GM21528 (cell line): ENCODE measurements around the gene TUBB2B.
"Not testable (repeated sequence)": the region's sequence is repeated elsewhere in the genome, so short reads cannot be mapped to it uniquely, and the experiment has no call there.

Experiments
- ATAC-seq: cut with Tn5 transposase; IDR thresholded peaks from one replicate; pipeline ENCODE4 v1.9.1; 2021; ENCODE audit warnings: mild to moderate bottlenecking, moderate library complexity; ENCODE audit not compliant: unreplicated experiment, low FRiP score

The TUBB2B gene

DNA sequence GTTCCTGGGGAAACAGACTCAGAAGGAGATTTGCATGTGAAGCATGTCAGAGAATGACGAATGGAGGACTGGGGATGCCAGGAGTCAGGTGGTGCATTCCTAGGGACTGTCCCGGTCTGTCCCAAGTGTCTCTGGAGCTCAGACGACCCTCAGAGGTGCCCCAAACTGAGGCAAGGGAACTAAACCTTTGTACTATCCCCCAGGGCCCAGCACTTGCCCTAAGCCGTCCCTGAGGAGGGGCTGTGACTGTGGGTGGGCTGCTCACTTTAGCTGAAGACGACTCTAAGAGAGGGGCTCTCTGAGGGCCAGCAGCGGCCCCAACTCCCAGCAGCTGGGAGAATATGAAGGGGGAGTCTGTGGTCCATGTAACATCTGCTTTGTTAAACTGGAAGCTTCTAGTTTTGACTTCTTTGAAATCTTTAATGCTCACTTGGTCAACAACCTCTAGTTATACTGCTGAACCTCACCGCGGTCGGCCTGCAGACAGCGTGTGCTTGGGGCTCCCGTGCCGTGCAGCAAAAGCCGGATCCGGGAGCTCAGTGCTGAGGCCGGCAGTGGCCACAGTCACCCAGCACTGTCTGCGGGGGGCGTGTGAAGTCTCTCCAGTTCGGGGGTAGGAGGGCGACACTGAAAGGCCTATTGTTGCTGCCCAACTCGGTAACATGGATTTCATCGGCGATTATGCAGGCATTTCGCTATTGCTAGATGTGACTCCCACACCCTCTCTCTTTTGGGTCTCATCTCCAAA is 34.2 kb downstream of the TUBB2B start:
- ATAC-seq: no peak

DNA sequence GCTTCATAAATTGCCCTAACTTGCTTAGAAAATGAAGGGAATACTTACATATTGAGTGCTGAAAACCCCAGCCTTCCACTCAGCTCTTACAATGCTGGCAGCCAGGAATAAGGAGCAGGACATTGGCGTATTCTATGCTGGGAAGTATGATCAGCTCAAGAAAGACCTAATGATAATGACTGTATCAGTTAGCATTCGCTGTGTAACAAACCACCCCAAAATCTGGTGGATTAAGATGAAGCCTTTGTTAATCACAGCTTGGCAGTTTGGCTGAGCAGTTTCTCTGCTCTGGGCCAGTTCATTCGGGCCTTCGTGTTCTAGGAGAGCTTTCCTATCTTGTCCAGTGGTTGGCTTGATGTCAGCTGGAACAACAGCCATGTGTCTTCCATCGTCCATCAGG is 36.7 kb downstream of the TUBB2B start:
- ATAC-seq: no peak

DNA sequence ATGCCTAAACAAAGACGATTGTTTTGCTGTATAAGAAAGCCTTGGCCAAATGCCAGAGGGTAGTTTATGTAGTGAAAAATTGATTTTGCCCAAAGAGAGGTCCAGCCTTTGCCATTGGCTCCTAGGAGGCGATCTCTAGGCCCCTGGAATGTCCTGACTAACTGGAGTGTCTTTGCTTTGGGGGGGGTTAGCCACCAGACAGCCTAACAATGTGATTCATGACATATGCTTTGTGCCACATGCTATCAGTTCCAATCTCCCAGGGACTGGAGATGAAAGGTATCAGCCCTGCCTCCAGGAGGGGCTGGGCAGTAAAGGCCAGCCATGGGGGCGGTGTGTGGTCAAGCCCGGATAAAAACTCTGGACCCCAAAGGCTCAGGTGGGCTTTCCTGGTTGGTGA is 37.4 kb downstream of the TUBB2B start:
- no peak for ATAC-seq

DNA sequence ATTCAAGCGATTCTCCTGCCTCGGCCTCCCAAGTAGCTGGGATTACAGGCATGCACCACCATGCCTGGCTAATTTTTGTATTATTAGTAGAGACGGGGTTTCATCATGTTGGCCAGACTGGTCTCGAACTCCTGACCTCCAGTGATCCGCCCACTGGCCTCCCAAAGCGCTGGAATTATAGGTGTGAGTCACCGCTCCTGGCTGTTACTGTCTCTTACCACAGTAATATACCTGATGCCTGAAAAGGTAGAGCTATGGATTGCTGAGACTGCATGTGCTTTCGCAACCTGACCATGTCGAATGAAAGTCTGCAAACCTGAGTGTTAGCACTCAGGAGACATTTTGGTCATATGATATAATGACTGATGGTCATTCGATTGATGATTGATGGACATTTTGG is 38.3 kb downstream of the TUBB2B start:
- not testable (repeated sequence) for ATAC-seq

DNA sequence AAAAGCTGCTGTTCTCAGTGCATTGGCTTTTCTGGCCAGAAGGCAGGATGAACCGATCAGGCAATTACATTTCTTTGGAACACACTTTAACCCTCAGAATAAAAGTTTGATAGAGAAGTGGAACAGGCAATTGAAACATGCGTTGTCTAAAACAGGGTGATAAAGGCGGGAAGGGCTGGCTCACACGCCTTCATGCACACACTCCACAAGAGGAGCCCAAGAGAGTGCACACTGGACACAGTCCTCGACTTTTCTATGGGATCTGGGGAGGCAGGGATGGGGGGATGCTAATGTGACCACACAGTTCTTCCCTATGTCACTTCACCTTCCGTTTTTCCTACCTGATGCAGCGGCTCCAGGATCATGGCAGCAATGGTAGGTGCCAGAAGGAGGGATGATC is 39.2 kb downstream of the TUBB2B start:
- ATAC-seq: no peak

DNA sequence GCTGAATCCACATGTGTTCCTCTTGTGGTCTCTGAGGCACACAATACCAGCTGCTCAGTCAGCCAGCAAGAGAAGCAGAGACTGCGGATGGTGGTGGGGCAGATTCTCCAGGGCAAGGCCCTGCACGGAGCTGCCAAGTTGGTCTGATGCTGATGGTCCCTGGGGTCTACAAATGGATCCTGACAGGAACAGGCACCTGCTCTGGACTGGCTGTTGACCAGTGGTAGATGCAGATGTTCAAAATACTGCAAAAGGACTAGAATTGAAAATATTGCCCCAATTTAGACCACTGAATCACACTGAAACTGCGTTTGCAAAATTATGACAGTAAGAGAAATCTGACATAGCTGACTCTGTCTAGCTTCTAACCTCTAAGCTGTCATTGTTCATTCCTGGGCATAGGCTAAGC is 40.5 kb downstream of the TUBB2B start:
- no peak for ATAC-seq

DNA sequence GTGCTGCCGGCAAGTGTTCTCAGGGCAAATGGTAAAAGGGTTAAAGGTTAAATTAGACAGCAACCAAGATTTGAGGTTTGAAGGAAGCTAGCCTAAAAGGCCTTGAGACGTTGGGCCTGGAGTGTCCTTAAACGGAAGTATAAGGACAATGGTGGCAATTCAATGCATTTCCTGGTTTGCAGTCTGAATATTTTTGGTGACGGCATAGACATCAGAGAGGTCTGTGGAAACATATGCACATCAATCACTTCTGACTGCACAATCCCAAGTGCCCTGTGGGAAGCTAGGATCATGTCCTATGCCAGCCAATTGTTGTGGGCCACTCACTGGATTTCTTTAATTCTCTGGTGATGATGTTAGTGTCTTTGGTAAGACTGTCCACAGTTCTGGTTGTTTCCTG is 44.4 kb downstream of the TUBB2B start:
- no peak for ATAC-seq

DNA sequence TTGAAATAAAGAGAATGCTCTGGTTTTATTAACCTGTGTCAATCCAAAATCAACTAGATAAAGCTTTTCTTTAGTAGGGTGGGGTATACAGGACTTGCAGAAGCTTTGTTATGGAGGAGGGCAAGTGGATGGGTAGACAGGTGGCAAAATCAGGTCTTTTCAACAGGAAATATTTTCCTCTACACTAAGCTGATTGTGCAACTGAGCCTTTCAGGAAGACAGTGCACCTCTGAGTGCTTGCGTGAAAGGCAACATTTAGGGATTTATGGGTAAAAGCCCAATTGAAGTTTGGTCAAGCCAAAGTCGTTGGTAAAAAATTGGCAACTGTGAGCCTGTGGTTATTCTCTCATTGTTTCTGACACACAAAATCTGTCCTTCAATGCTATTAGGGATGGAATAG is 46.3 kb downstream of the TUBB2B start:
- no peak for ATAC-seq

DNA sequence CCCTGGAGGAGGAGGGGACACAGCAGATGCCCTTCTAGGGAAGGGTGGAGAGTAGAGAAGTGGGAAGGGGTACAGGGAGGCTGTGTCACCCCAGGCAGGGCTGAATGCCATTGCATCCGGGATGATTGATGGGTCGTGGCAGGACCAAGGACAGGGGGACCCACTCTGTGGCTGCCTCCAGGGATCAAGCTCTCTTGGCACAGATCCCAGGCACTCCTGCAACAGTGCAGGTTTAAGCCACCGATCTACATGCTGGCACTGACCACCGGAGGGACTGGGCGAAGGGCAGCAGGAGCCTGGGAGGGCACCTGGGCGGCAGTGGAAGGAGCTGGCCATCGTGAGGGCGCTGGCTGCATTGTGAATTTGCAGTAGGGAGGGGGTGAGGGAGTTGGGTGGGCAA is 47.5 kb downstream of the TUBB2B start:
- not testable (repeated sequence) for ATAC-seq

DNA sequence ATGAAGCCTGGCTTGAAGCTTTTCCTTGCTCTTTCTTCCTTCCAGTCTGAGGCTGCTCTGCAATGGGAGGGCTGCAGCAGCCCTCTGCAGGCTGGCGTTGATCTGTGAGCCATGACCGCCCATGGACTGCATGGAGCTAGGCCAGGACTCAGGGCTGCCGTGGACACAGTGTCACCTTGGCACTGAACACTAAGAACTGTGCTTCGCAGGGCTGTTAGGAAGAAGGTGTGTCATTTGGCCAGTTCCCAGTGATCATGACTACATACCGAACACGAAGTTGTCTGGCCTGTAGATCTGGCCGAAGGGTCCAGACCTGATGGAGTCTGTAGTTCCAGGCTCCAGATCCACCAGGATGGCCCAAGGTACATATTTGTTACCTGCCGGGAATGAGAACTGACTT is 48.8 kb downstream of the TUBB2B start:
- ATAC-seq: not testable (repeated sequence)

DNA sequence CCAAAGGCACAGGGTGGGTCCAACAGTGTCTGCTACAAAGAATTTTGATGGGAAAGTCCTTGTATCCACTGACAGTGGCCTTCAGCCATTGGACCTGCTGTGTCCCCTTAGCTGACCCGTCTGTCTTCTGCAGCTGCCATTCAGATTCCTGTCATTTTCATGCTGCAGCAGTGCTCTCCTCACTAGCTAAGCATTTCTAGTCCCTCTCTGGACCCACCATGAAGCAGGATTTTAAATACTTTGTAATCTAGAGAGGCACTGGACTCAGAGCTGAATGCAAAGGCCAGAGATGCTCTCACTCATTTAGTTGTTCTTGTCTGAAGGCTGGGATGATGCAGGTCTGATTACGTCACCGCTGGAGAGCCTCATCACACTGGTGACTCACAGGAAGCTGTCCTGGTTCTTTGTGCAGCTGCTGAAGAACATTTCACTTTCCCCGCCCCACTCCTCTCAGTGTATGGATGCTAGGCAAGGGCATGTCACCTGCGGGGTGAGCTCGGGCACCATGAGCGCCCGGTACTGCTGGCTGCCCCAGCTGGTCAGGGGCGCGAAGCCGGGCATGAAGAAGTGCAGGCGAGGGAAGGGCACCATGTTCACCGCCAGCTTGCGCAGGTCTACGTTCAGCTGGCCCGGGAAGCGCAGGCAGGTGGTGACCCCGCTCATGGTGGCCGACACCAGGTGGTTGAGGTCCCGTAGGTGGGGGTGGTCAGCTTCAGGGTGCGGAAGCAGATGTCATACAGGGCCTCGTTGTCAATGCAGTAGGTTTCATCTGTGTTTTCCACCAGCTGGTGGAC is 50.7 kb downstream of the TUBB2B start:
- no peak for ATAC-seq

DNA sequence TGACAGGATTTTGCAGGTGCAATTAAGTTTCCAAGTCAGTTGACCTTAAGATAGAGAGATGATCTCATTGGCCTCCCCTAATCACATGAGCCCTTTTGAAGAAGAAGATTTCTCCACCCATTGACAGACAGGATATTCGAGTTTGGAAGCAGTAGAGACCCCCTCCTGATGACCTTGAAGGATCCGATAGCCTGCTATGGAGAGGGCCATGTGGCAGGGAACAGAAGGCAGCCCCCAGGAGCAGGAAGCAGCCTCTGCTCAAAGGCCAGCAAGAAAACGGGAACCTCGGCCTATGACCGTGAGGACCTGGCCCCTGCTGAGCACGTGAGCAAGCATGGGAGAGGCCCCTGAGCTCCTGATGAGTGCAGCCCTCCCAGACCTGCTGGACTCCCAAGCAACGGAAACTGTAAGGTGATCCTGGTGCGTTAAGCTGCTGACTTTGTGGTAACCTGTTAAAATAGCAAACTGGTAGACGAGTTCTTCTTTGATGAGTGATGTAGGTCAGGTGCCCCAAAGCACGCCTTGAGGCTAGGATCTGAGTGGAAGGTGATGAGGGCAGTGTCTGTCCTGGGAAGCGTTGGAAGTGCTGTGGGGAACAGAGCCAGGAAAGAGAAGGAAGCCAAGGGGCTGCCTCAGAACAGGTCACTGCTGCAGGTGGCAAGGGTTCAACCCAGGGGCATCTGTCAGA is 51.6 kb downstream of the TUBB2B start:
- no peak for ATAC-seq
